Measurements from ENCODE around the gene FOXK2. TPM values are rescaled to one million over a fixed set of nuclear protein-coding genes. Genes with fewer than 3 reads are reported as not detected.
"Not testable (repeated sequence)": the region's sequence is repeated elsewhere in the genome, so short reads cannot be mapped to it uniquely, and the experiment has no call there.

Gene FOXK2
- total and polyA plus RNA-seq, 4 donors = 26.8 to 57.1 (median 46.5) TPM

DNA sequence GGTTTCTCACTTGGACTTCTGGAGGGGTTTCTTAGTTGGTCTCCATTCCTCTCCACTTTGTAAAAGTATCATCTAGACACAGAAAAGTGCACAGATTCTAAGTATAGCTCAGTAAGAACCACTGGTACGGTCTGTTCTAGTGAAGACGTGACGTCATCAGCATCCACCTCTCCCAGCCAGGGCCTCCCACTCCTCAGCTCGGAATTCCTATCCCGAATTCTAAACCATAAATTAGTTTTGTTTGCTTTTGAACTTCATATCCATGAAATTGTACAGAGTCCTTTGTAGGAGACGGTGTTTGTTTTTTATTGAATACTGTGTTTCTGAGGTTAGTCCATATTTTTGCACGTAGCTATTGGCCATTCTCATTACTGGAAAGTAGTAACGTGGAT lies 25.5 kb downstream of the FOXK2 start:
- H3K27ac ChIP-seq (ENCODE audit: low read depth, low read length) = peak overlapping the region; percentile 61
- H3K9me3 ChIP-seq (ENCODE audit: control insufficient read depth, insufficient read depth, low read length) = peaks cover 2% of the 10 kb centered on the region
- peaks cover 35% of the 10 kb centered on the region for H3K4me1 ChIP-seq (ENCODE audit: control insufficient read depth, insufficient read depth, low read length)
- DNase-seq (ENCODE audit: low read depth in 4 of 6, low spot score in 6 of 6) = peak in 1 of 6 donors; percentile 29
- no peaks in the 10 kb centered on the region for H3K36me3 ChIP-seq (ENCODE audit: control insufficient read depth, insufficient read depth, low read length)
- H3K27me3 ChIP-seq (ENCODE audit: control insufficient read depth, insufficient read depth, low read length) = no peaks in the 10 kb centered on the region
- H3K4me3 ChIP-seq (ENCODE audit: low read depth, low read length) = no peak overlapping the region
- 83% methylated on average over 1 of the region's 8 CpGs for WGBS (ENCODE audit: insufficient coverage)

DNA sequence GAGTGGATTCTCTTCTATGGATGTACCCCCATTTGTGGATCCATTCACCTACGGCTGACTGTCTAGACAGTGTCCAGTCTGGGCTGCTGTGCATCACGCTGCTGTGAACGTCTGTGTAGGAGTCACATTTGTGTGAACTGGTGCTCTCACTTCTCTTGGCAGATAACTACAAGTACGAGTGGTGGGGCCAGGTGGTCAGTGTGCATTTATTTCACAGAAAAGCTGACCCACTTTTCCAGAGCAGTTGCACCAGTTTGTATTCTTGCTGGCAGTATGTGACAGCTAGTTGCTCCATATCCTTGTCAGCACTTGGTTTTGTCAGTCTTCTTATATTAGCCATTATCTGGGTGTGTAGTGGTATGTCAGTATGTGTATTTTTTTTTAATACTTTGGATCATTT lies 28.4 kb downstream of the FOXK2 start:
- no peaks in the 10 kb centered on the region for H3K27me3 ChIP-seq (ENCODE audit: control insufficient read depth, insufficient read depth, low read length)
- WGBS (ENCODE audit: insufficient coverage) = 97% methylated on average over 4 of the region's 4 CpGs
- no peaks in the 10 kb centered on the region for H3K36me3 ChIP-seq (ENCODE audit: control insufficient read depth, insufficient read depth, low read length)
- peaks cover 61% of the 10 kb centered on the region for H3K4me1 ChIP-seq (ENCODE audit: control insufficient read depth, insufficient read depth, low read length)
- peaks cover 2% of the 10 kb centered on the region for H3K9me3 ChIP-seq (ENCODE audit: control insufficient read depth, insufficient read depth, low read length)
- no peak overlapping the region for H3K4me3 ChIP-seq (ENCODE audit: low read depth, low read length)
- DNase-seq (ENCODE audit: low read depth in 4 of 6, low spot score in 6 of 6) = no peak
- H3K27ac ChIP-seq (ENCODE audit: low read depth, low read length) = no peak overlapping the region

DNA sequence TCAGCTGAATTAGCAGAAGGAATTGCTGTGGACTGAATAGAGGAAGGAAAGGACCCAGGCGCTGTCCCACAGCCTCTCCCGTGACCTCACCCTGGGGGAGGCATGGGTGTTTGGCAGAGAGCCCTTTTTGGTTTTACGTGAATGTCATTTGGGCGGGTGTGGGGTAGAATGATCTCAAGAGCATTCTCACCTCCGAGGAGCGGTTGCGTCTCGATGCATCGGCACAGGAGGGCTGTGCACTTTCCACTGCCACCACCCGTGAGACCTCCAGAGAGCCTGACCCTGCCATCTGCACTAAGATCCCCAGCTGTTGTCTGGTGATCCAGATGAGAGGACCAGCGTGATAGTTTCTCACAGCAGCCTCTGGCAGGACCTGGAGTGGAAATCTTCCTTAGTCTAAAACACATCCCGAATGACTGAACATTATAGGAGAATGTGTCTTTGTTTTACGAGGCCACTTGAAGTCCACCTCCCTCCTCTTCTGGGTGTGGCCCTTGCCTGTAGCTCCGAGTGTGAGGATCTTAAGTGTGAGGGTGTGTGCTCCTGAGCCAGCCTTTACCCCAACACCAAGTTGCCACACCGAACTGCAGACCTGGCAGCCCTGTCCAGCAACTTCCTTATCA lies 29.3 kb downstream of the FOXK2 start:
- H3K4me3 ChIP-seq (ENCODE audit: low read depth, low read length) = no peak overlapping the region
- peaks cover 2% of the 10 kb centered on the region for H3K9me3 ChIP-seq (ENCODE audit: control insufficient read depth, insufficient read depth, low read length)
- H3K4me1 ChIP-seq (ENCODE audit: control insufficient read depth, insufficient read depth, low read length) = peaks cover 63% of the 10 kb centered on the region
- WGBS (ENCODE audit: insufficient coverage) = 40% methylated on average over 10 of the region's 15 CpGs
- no peak overlapping the region for H3K27ac ChIP-seq (ENCODE audit: low read depth, low read length)
- no peaks in the 10 kb centered on the region for H3K36me3 ChIP-seq (ENCODE audit: control insufficient read depth, insufficient read depth, low read length)
- H3K27me3 ChIP-seq (ENCODE audit: control insufficient read depth, insufficient read depth, low read length) = no peaks in the 10 kb centered on the region
- DNase-seq (ENCODE audit: low read depth in 4 of 6, low spot score in 6 of 6) = no peak

DNA sequence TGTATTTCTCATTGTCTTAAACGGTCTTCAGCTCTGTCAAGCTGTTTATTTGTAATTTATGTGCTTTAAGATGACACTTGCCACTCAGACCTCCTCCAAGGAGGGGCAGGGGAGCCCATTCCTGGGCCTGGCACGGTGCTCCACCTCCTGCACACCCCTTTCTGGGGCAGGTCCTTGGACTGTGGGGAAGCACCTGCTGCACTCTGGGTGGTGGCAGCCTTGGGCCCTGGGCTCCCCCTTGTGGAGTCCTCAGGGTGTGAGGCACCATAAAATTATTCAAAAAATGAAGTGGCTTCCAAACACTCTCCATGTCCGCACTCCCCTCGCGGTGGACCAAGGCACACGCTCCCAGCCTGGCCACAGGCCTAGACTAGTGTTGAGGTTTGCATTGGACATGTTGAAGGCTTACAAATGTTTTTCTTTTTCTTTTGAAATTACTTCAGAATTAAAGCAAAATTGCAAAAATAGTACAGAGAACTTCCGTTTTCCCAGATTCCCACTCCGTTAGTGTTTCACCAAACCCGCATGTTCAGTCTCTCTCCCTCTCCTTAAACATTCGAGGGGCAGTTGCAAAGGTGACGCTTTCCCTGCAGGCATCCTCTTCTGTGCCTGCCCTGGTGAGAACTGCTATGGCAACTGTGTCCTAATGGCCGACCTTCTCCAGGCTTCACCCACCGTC lies 32.4 kb downstream of the FOXK2 start:
- Histone ChIP-seq H3K27me3 (ENCODE audit: control insufficient read depth, insufficient read depth, low read length) (no peaks in the 10 kb centered on the region), H3K4me1 (ENCODE audit: control insufficient read depth, insufficient read depth, low read length) (peaks cover 58% of the 10 kb centered on the region), H3K27ac (ENCODE audit: low read depth, low read length) (no peak overlapping the region), H3K4me3 (ENCODE audit: low read depth, low read length) (no peak overlapping the region), H3K36me3 (ENCODE audit: control insufficient read depth, insufficient read depth, low read length) (no peaks in the 10 kb centered on the region), H3K9me3 (ENCODE audit: control insufficient read depth, insufficient read depth, low read length) (peaks cover 2% of the 10 kb centered on the region)
- peak in 1 of 6 donors; percentile 58 for DNase-seq (ENCODE audit: low read depth in 4 of 6, low spot score in 6 of 6)
- whole genome bisulfite sequencing (ENCODE audit: insufficient coverage) = 73% methylated on average over 8 of the region's 13 CpGs

DNA sequence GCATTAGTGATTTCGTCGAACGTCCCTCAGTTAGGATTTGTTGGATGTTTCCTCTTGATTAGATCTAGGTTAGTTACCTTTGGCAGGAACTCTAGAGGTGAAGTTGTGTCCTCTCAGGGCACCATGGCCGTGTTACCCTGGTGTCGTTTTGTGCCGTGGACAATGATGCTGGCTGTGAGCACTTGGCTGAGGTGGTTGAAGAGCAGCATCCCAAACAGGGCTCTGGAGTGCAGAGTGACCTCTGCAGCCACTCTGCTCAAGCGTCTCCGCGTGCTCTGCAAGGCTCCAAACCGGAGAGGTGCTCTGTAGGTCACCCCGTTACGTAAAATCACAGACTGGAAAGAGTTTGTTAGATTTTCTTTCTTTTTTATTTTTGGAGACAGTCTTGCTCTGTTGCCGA lies 33.0 kb downstream of the FOXK2 start:
- DNase-seq (ENCODE audit: low read depth in 4 of 6, low spot score in 6 of 6) = no peak
- H3K4me1 ChIP-seq (ENCODE audit: control insufficient read depth, insufficient read depth, low read length) = peaks cover 58% of the 10 kb centered on the region

DNA sequence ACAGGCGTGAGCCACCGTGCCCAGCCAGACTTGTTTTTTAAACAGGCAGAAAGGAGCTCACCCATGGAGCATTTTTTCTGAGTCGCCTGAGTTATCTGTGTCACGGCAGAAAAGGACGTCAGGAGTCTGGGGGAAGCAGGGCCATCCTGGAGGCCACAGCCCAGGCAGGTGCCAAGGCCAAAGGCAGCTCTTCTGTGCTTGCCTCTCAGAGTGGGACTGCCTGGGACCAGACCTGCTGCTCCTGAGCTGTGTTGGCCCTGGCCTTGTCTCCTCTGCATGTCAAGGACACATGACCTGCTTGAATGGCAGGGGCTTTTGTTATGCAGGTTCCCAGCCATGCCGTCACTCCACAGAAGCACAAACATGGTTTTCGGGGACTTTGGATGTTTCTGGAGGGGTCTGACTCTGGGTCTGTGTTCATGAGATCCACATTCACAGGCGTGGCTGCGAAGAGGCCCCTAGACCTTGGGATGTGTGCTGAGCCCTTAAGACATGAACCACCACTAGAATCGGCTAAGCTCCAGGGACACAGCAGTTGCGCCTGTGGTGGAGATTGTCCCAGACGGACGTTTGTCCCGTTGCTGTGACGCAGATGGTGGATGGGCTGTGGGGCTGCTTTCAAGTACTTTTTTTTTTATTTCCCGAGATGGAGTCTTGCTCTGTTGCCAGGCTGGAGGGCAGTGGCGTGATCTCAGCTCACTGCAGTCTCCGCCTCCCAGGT lies 33.8 kb downstream of the FOXK2 start:
- Histone ChIP-seq H3K4me1 (ENCODE audit: control insufficient read depth, insufficient read depth, low read length) (peaks cover 60% of the 10 kb centered on the region), H3K9me3 (ENCODE audit: control insufficient read depth, insufficient read depth, low read length) (no peaks in the 10 kb centered on the region), H3K4me3 (ENCODE audit: low read depth, low read length) (no peak overlapping the region), H3K27me3 (ENCODE audit: control insufficient read depth, insufficient read depth, low read length) (no peaks in the 10 kb centered on the region), H3K36me3 (ENCODE audit: control insufficient read depth, insufficient read depth, low read length) (peaks cover 8% of the 10 kb centered on the region), H3K27ac (ENCODE audit: low read depth, low read length) (no peak overlapping the region)
- 78% methylated on average over 13 of the region's 18 CpGs for WGBS (ENCODE audit: insufficient coverage)
- no peak for DNase-seq (ENCODE audit: low read depth in 4 of 6, low spot score in 6 of 6)

More for the DNA sequence above, 33.0 kb downstream of the FOXK2 start:
- WGBS (ENCODE audit: insufficient coverage) = 76% methylated on average over 9 of the region's 13 CpGs
- peaks cover 1% of the 10 kb centered on the region for H3K36me3 ChIP-seq (ENCODE audit: control insufficient read depth, insufficient read depth, low read length)
- H3K27ac ChIP-seq (ENCODE audit: low read depth, low read length) = no peak overlapping the region
- no peaks in the 10 kb centered on the region for H3K27me3 ChIP-seq (ENCODE audit: control insufficient read depth, insufficient read depth, low read length)
- H3K4me3 ChIP-seq (ENCODE audit: low read depth, low read length) = no peak overlapping the region
- H3K9me3 ChIP-seq (ENCODE audit: control insufficient read depth, insufficient read depth, low read length) = peaks cover 2% of the 10 kb centered on the region

DNA sequence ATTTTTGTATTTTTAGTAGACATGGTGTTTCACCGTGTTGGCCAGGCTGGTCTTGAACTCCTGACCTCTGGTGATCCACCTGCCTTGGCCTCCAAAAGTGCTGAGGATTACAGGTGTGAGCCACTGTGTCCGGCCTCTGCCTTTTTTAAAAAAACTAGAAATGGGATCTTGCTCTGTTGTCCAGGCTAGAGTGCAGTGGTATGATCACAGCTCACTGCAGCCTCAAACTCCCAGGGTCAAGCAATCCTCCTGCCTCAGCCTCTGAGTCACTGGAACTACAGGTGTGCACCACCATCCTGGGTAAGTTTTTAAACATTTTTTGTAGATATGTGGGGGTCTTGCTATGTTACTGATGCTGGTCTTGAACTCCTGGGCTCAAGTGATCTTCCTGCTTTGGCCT lies 38.0 kb downstream of the FOXK2 start:
- H3K27me3 ChIP-seq (ENCODE audit: control insufficient read depth, insufficient read depth, low read length); DNase-seq (ENCODE audit: low read depth in 4 of 6, low spot score in 6 of 6); H3K27ac ChIP-seq (ENCODE audit: low read depth, low read length); H3K9me3 ChIP-seq (ENCODE audit: control insufficient read depth, insufficient read depth, low read length); H3K4me3 ChIP-seq (ENCODE audit: low read depth, low read length): not testable (repeated sequence)
- 100% methylated on average over 2 of the region's 2 CpGs for WGBS (ENCODE audit: insufficient coverage)
- H3K36me3 ChIP-seq (ENCODE audit: control insufficient read depth, insufficient read depth, low read length) = peaks cover 12% of the 10 kb centered on the region
- H3K4me1 ChIP-seq (ENCODE audit: control insufficient read depth, insufficient read depth, low read length) = peaks cover 50% of the 10 kb centered on the region

DNA sequence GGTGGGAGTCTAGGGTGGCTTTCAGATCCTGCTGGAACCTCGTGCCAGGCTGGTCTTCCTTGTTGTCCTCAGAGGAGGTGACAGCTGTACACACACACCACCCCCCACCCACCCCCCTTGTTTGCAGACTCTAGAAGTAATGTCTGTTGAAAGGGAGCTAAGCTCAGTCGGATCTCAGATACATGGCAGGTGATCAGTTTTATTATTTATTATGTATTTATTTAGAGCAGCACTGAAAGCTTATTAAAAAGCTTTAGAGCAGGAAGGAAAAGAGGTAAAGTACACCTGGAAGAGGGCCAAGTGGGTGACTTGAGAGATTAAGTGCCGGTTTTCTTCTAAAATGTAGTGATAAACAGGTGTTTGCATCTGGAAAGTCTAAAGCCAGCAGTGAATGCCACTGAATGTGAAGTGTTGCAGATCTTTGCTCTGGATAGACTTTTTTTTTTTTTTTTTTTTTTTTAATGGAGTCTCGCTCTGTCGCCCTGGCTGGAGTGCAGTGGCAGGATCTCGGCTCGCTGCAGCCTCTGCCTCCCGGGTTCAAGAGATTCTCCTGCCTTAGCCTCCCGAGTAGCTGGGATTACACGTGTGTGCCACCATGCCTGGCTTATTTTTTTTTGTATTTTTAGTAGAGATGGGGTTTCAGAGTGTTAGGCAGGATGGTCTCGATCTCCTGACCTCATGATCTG lies 40.2 kb downstream of the FOXK2 start:
- 71% methylated on average over 5 of the region's 11 CpGs for WGBS (ENCODE audit: insufficient coverage)
- Histone ChIP-seq H3K9me3 (ENCODE audit: control insufficient read depth, insufficient read depth, low read length) (no peaks in the 10 kb centered on the region), H3K36me3 (ENCODE audit: control insufficient read depth, insufficient read depth, low read length) (peaks cover 19% of the 10 kb centered on the region), H3K27ac (ENCODE audit: low read depth, low read length) (no peak overlapping the region), H3K27me3 (ENCODE audit: control insufficient read depth, insufficient read depth, low read length) (no peaks in the 10 kb centered on the region), H3K4me3 (ENCODE audit: low read depth, low read length) (no peak overlapping the region), H3K4me1 (ENCODE audit: control insufficient read depth, insufficient read depth, low read length) (peaks cover 33% of the 10 kb centered on the region)
- DNase-seq (ENCODE audit: low read depth in 4 of 6, low spot score in 6 of 6) = peak in 1 of 6 donors; percentile 58

DNA sequence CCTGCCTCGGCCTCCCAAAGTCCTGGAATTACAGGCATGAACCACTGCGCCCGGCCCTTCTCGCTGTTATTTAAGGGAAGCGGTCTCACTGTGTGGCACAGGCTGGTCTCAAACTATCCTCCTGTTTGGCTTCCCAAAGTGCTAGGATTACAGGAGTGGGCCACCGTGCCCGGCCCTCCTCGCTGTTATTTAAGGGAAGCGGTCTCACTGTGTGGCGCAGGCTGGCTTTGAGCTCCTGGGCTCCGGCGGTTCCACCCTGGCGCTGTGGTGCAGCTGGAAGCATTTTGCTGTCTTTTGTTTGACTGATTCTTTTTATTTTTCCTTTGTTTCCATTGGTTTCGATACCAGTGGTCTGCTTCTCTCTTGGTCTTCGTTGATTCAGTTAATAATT lies 40.7 kb downstream of the FOXK2 start:
- Histone ChIP-seq H3K27ac (ENCODE audit: low read depth, low read length) (no peak overlapping the region), H3K4me3 (ENCODE audit: low read depth, low read length) (no peak overlapping the region)
- WGBS (ENCODE audit: insufficient coverage) = 59% methylated on average over 13 of the region's 15 CpGs

More for the DNA sequence above, 40.7 kb downstream of the FOXK2 start:
- Histone ChIP-seq H3K4me1 (ENCODE audit: control insufficient read depth, insufficient read depth, low read length) (peaks cover 28% of the 10 kb centered on the region), H3K9me3 (ENCODE audit: control insufficient read depth, insufficient read depth, low read length) (no peaks in the 10 kb centered on the region), H3K36me3 (ENCODE audit: control insufficient read depth, insufficient read depth, low read length) (peaks cover 20% of the 10 kb centered on the region), H3K27me3 (ENCODE audit: control insufficient read depth, insufficient read depth, low read length) (no peaks in the 10 kb centered on the region)
- peak in 1 of 6 donors; percentile 26 for DNase-seq (ENCODE audit: low read depth in 4 of 6, low spot score in 6 of 6)
